ENCODE data around the gene ZNF514.
A peak's percentile ranks its signal among the peaks of the same experiment; 100 is the strongest.

The ZNF514 gene

DNA sequence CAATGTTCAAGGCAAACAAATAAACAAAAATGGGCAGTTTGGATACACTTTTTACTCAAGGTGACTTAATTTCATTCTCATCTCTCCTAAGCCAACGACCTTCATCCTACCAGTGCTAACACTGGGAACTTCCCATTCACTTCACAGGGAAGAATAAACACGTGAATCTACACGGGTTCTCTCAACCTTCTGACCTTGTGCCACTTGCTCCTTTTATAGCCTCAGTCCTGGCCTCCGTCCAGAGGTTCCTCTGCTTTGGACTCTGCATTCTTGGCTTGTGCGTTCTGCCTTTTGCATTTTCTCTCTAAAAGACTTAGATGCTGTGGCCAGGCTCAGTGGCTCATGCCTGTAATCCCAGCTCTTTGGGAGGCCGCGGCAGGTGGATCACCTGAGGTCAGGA lies 19.8 kb upstream of the ZNF514 start:
- peaks cover 29 to 46% of the 10 kb centered on the region in 2 donors for H3K36me3 ChIP-seq (ENCODE audit: control insufficient read depth in 2 of 2, insufficient read depth in 2 of 2, low read length in 2 of 2)

DNA sequence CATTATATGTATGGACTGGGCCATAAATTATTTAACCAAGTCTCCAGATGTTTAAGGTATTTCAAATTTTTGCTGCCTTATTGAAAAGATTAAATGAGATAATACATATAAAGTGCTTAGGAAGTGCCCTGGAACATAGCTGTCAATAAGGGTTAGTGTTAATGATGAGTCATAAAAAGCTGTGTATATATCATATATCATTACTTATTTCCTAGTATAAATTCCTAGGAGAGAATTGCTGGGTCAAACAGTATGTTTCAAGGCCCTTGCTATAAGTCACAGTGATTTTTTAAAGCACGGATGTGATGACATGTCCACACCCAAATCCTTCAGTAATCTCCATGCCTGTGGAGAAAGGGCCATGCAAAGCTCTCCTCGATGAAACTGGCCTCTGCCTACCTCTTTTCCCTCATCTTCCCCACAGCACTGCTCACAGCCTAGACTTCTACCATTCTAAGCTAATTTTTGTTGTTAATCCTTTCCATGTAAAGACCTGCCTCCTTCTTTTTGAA lies 14.4 kb upstream of the ZNF514 start:
- H3K9ac ChIP-seq (ENCODE audit: low read length in 2 of 2): no peak overlapping the region
- H3K36me3 ChIP-seq (ENCODE audit: control insufficient read depth in 2 of 2, insufficient read depth in 2 of 2, low read length in 2 of 2): peaks cover 0 to 15% of the 10 kb centered on the region in 2 donors
- no peak overlapping the region for H3K4me3 ChIP-seq (ENCODE audit: low read length in 2 of 2)
- no peaks in the 10 kb centered on the region for H3K27me3 ChIP-seq (ENCODE audit: control insufficient read depth in 1 of 2, insufficient read depth in 2 of 2, low read length in 2 of 2)
- H3K27ac ChIP-seq (ENCODE audit: low read length): no peak overlapping the region
- H3K9me3 ChIP-seq (ENCODE audit: control insufficient read depth in 2 of 2, low read length in 2 of 2): no peaks in the 10 kb centered on the region
- H3K4me1 ChIP-seq (ENCODE audit: control insufficient read depth, insufficient read depth, low read length): no peaks in the 10 kb centered on the region

More for the DNA sequence above, 19.8 kb upstream of the ZNF514 start:
- H3K4me3 ChIP-seq (ENCODE audit: low read length in 2 of 2): no peak overlapping the region
- H3K4me1 ChIP-seq (ENCODE audit: control insufficient read depth, insufficient read depth, low read length): no peaks in the 10 kb centered on the region
- no peaks in the 10 kb centered on the region for H3K27me3 ChIP-seq (ENCODE audit: control insufficient read depth in 1 of 2, insufficient read depth in 2 of 2, low read length in 2 of 2)
- H3K9me3 ChIP-seq (ENCODE audit: control insufficient read depth in 2 of 2, low read length in 2 of 2): peaks cover 2 to 11% of the 10 kb centered on the region in 2 donors
- H3K27ac ChIP-seq (ENCODE audit: low read length): no peak overlapping the region
- H3K9ac ChIP-seq (ENCODE audit: low read length in 2 of 2): no peak overlapping the region

DNA sequence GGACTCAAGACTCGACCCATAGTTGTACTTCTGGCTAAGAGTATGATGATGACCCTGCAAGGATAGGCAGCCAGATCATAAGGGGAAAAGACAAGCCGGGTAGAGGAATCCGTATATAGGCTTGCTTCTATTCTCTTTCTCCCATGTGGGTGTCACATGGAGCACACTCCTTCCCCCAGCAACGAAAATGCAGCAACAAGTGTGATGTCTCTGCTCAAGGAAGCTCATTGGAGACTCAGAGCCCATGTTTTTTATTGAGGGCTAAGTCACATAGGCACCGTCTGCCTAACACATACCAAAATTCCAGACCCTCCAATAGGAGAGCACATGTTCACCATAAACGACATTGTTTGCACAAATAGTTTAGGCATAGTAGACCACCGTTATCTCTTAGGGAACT lies 12.3 kb upstream of the ZNF514 start:
- Histone ChIP-seq H3K27ac (ENCODE audit: low read length) (no peak overlapping the region), H3K36me3 (ENCODE audit: control insufficient read depth in 2 of 2, insufficient read depth in 2 of 2, low read length in 2 of 2) (peaks cover 0 to 6% of the 10 kb centered on the region in 2 donors), H3K27me3 (ENCODE audit: control insufficient read depth in 1 of 2, insufficient read depth in 2 of 2, low read length in 2 of 2) (no peaks in the 10 kb centered on the region), H3K9me3 (ENCODE audit: control insufficient read depth in 2 of 2, low read length in 2 of 2) (no peaks in the 10 kb centered on the region), H3K4me3 (ENCODE audit: low read length in 2 of 2) (no peak overlapping the region), H3K4me1 (ENCODE audit: control insufficient read depth, insufficient read depth, low read length) (no peaks in the 10 kb centered on the region), H3K9ac (ENCODE audit: low read length in 2 of 2) (no peak overlapping the region)

DNA sequence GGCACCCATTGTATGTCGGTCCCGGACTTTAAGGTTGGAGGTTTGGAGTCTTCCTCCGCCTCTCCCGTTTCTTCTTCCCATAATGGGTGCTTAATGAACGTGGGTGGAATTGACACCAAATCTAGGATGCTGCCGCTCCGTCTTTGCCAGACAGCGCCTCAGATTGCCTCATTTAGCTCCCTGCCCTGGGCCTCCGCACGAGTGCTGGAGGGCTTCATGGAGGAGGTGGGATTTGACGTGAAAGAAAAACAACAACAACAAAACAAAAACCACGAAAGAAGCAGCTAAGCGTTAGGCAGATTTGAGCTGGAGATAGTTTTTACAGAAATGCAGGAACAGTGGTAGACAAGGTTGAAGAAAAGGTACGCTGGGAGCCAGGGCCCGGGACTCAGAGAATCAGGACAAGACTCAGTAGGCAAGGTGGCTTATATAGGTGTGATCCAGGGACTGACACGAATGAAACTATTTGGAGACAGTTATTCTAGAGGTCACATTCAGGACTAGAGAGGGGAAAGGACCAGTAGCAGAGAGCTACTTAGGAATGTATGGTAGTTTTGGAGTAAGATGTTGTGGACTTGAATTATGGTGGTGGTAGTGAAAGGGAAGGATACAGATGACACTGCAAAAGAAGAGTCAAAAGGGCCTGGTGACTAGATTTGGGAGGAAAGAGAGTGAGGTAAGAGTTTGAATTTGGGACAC lies 6.6 kb upstream of the ZNF514 start:
- peak overlapping the region; percentile 95 for H3K27ac ChIP-seq (ENCODE audit: low read length)
- H3K4me3 ChIP-seq (ENCODE audit: low read length in 2 of 2): peak overlapping the region; percentile 81 to 100
- H3K27me3 ChIP-seq (ENCODE audit: control insufficient read depth in 1 of 2, insufficient read depth in 2 of 2, low read length in 2 of 2): no peaks in the 10 kb centered on the region
- peak overlapping the region; percentile 88 to 99 for H3K9ac ChIP-seq (ENCODE audit: low read length in 2 of 2)
- peaks cover 10% of the 10 kb centered on the region for H3K4me1 ChIP-seq (ENCODE audit: control insufficient read depth, insufficient read depth, low read length)
- H3K9me3 ChIP-seq (ENCODE audit: control insufficient read depth in 2 of 2, low read length in 2 of 2): no peaks in the 10 kb centered on the region
- no peaks in the 10 kb centered on the region for H3K36me3 ChIP-seq (ENCODE audit: control insufficient read depth in 2 of 2, insufficient read depth in 2 of 2, low read length in 2 of 2)

DNA sequence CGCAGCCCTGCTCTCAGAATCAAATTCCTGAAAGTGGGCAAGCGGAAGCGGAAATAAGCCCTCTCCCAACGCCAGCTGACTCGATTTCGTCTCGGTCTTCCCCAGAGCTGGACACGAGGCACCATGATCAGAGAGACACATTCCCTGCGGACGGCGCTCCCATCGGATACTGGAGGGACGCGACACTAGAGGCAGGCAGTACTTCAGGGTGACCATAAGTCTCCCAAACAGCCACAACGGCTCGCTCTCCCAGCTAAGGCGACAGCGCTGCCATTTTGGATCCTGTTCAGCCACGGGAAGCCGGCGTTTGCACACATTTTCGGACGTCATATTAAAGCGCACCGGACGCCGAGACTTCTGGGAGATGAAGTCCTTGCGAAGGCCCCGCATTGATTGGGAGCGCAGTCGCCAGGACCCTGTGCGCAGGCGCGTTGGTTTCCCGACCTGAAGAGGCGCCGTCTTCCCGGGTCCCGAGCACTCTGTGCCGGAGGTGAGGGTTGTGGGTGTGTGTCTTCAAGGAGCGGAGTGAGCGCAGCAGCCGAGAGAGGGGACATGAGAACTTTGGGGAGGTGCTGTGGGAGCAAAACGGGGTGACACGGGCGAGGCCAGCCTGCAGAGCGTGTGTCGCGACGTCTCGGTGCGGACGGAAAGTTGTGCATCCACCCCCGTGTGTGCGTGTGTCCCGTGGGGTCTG lies 5.9 kb upstream of the ZNF514 start, which contains the start of gene ZNF2:
ZNF2 (plus strand) TSS at position 439 of the 694 bp plus-strand sequence. CDS start 10,418 bp downstream, outside the sequence.
- no peaks in the 10 kb centered on the region for H3K27me3 ChIP-seq (ENCODE audit: control insufficient read depth in 1 of 2, insufficient read depth in 2 of 2, low read length in 2 of 2)
- H3K4me3 ChIP-seq (ENCODE audit: low read length in 2 of 2): peak within 1 kb of the TSS; percentile 81 to 100
- H3K4me1 ChIP-seq (ENCODE audit: control insufficient read depth, insufficient read depth, low read length): peaks cover 10% of the 10 kb centered on the region
- no peaks in the 10 kb centered on the region for H3K36me3 ChIP-seq (ENCODE audit: control insufficient read depth in 2 of 2, insufficient read depth in 2 of 2, low read length in 2 of 2)
- peak within 1 kb of the TSS; percentile 88 to 99 for H3K9ac ChIP-seq (ENCODE audit: low read length in 2 of 2)
- H3K27ac ChIP-seq (ENCODE audit: low read length): peak within 1 kb of the TSS; percentile 95
- H3K9me3 ChIP-seq (ENCODE audit: control insufficient read depth in 2 of 2, low read length in 2 of 2): no peaks in the 10 kb centered on the region

DNA sequence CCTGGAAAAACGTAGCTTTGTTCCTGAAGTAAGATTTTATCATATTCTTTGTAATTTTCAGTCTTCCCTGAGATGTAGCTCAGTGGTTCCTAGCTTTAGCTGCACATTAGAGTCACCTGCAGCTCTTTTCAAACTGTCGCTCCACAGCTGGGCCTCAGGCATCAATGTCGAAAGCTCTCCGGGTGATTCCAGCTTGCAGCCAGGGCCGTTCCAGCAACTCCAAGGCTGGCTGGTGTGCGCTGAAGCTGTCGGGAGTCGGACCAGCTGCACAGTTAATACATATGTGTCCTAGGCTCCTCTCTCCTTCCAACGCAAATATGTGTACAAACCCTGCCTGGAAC lies 5.4 kb upstream of the ZNF514 start:
- Histone ChIP-seq H3K27ac (ENCODE audit: low read length) (peak overlapping the region; percentile 95), H3K36me3 (ENCODE audit: control insufficient read depth in 2 of 2, insufficient read depth in 2 of 2, low read length in 2 of 2) (no peaks in the 10 kb centered on the region), H3K4me1 (ENCODE audit: control insufficient read depth, insufficient read depth, low read length) (peaks cover 10% of the 10 kb centered on the region), H3K9ac (ENCODE audit: low read length in 2 of 2) (peak overlapping the region; percentile 88 to 99), H3K4me3 (ENCODE audit: low read length in 2 of 2) (peak overlapping the region; percentile 81 to 100), H3K27me3 (ENCODE audit: control insufficient read depth in 1 of 2, insufficient read depth in 2 of 2, low read length in 2 of 2) (no peaks in the 10 kb centered on the region), H3K9me3 (ENCODE audit: control insufficient read depth in 2 of 2, low read length in 2 of 2) (no peaks in the 10 kb centered on the region)

DNA sequence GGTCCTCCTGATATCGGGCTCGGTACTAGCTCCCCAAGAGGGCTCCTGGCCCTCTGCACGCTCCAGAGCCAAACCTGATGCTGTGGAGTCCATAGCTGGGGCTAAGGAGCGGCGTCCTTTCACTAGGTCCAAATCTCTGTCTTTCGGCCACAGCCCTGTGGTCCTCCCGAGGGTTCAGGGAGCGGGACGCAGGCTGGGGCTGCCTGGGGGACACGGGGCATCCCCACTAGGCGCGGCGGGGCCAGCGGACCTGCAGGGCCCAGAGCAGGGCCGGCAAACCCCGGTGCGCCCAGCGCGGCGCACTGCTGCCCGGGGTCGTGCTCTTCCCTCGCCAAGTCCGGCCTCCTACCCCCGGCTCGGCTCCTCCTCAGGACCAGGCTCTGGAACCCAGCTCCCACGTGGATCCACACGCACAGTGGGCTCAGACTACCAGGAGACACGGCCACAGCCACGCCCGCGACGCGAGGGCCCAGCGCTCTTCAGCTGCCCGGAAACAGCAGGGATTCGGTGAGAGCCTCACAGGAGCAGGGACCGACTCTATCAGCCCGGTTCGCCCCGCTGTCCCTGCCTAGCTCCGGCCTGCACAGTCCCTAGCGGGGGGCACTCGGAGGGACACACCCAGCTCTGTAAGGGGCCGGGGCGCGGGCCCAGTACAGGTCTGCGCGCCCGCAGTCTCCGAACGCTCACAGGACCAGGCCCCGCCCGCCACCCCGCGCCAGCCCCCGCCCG lies 593 bp downstream of the ZNF514 start:
- Histone ChIP-seq H3K9ac (ENCODE audit: low read length in 2 of 2) (peak overlapping the region; percentile 87 to 91), H3K4me3 (ENCODE audit: low read length in 2 of 2) (peak overlapping the region; percentile 90 to 91), H3K27ac (ENCODE audit: low read length) (peak overlapping the region; percentile 37), H3K36me3 (ENCODE audit: control insufficient read depth in 2 of 2, insufficient read depth in 2 of 2, low read length in 2 of 2) (peaks cover 15 to 22% of the 10 kb centered on the region in 2 donors), H3K9me3 (ENCODE audit: control insufficient read depth in 2 of 2, low read length in 2 of 2) (no peaks in the 10 kb centered on the region), H3K27me3 (ENCODE audit: control insufficient read depth in 1 of 2, insufficient read depth in 2 of 2, low read length in 2 of 2) (no peaks in the 10 kb centered on the region), H3K4me1 (ENCODE audit: control insufficient read depth, insufficient read depth, low read length) (peaks cover 21% of the 10 kb centered on the region)

DNA sequence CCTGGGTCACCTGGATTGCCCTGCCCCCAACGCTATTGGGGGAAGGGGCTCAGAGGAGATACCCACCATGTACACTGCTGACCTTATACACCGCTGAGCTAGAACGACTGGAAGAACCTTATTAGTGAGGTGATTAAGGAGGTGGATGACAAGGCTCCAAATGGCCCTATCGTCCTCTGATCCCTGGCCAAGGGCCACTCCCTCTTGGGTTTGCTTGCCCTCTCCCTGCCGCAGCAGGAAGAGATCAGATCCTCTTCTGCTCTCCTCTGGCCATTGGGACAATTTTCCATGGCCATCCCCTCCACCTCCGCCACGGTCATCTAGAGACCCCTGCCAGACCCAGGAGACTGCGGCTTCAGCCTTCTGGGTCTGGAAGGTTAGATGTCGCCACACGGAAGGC lies 1.2 kb downstream of the ZNF514 start:
- Histone ChIP-seq H3K4me1 (ENCODE audit: control insufficient read depth, insufficient read depth, low read length) (peaks cover 21% of the 10 kb centered on the region), H3K36me3 (ENCODE audit: control insufficient read depth in 2 of 2, insufficient read depth in 2 of 2, low read length in 2 of 2) (peaks cover 19 to 25% of the 10 kb centered on the region in 2 donors), H3K27me3 (ENCODE audit: control insufficient read depth in 1 of 2, insufficient read depth in 2 of 2, low read length in 2 of 2) (no peaks in the 10 kb centered on the region), H3K9ac (ENCODE audit: low read length in 2 of 2) (peak overlapping the region; percentile 87 to 91), H3K9me3 (ENCODE audit: control insufficient read depth in 2 of 2, low read length in 2 of 2) (no peaks in the 10 kb centered on the region), H3K4me3 (ENCODE audit: low read length in 2 of 2) (peak overlapping the region; percentile 90 to 91), H3K27ac (ENCODE audit: low read length) (no peak overlapping the region)

DNA sequence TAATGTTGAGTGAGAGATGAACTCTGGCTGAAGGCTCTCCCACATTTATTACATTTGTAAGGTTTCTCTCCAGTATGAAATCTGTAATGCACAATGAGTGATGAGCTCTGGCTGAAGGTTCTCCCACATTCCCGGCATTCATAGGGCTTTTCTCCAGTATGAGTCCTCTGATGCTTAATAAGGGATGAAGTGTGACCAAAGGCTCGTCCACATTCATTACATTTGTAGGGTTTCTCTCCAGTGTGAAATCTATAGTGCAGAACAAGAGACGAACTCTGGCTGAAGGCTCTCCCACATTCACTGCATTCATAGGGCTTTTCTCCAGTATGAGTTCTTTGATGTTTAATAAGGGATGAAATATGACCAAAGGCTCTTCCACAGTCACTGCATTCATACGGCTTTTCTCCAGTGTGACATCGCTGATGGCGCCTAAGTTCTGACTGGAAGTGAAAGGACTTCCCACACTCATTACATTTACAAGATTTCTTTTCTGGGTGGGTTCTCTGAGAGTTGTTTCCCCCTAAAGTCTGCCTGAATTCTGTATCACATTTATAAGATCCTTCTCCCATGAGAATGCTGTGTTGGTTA lies 10.2 kb downstream of the ZNF514 start:
- Histone ChIP-seq H3K27me3 (ENCODE audit: control insufficient read depth in 1 of 2, insufficient read depth in 2 of 2, low read length in 2 of 2) (no peaks in the 10 kb centered on the region), H3K9ac (ENCODE audit: low read length in 2 of 2) (no peak overlapping the region), H3K27ac (ENCODE audit: low read length) (no peak overlapping the region), H3K4me3 (ENCODE audit: low read length in 2 of 2) (peak overlapping the region in 1 of 2 donors; percentile 48), H3K4me1 (ENCODE audit: control insufficient read depth, insufficient read depth, low read length) (no peaks in the 10 kb centered on the region), H3K9me3 (ENCODE audit: control insufficient read depth in 2 of 2, low read length in 2 of 2) (peaks cover 58 to 68% of the 10 kb centered on the region in 2 donors), H3K36me3 (ENCODE audit: control insufficient read depth in 2 of 2, insufficient read depth in 2 of 2, low read length in 2 of 2) (peaks cover 69 to 71% of the 10 kb centered on the region in 2 donors)

DNA sequence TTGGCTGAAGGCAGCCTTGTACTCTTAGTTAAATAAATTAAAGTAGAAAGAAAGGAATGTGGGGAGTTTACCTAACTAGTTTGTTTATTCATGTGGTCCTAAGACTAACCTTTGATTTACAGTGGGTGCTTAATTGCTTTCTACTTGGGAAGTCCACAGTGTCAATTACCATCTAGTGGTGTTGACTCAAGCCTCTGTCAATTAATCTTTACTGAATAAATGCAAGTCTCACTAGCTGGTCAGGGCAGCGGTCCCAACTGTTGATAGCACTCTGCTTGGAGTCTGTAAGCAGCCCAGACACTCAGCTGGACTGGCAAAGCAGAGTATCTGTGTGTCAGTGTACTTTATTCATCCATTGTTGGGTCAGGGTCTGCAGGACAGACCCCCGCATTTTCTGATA lies 15.8 kb downstream of the ZNF514 start:
- Histone ChIP-seq H3K36me3 (ENCODE audit: control insufficient read depth in 2 of 2, insufficient read depth in 2 of 2, low read length in 2 of 2) (peaks cover 24 to 28% of the 10 kb centered on the region in 2 donors), H3K4me3 (ENCODE audit: low read length in 2 of 2) (peak overlapping the region in 1 of 2 donors; percentile 1), H3K9me3 (ENCODE audit: control insufficient read depth in 2 of 2, low read length in 2 of 2) (peaks cover 32 to 40% of the 10 kb centered on the region in 2 donors), H3K9ac (ENCODE audit: low read length in 2 of 2) (no peak overlapping the region), H3K27ac (ENCODE audit: low read length) (no peak overlapping the region), H3K4me1 (ENCODE audit: control insufficient read depth, insufficient read depth, low read length) (no peaks in the 10 kb centered on the region), H3K27me3 (ENCODE audit: control insufficient read depth in 1 of 2, insufficient read depth in 2 of 2, low read length in 2 of 2) (no peaks in the 10 kb centered on the region)
